Muscle layer of duodenum (tissue), 2 donors: ENCODE results near the gene ZXDC.

Experiments used
- H3K27ac ChIP-seq: one replicate; pipeline ENCODE4 v1.7.0; 2013; ENCODE audit warnings: mild to moderate bottlenecking, low read length
- H3K27me3 ChIP-seq: one replicate; pipeline ENCODE4 v1.7.0; 2013; ENCODE audit warnings: low read depth, mild to moderate bottlenecking, control low read depth, low read length
- H3K36me3 ChIP-seq, 2 donors: one replicate each; pipeline ENCODE4 v1.7.0; 2013; ENCODE audit warnings: low read length in 2 of 2, control low read depth in 1 of 2, mild to moderate bottlenecking in 1 of 2; ENCODE audit not compliant: insufficient read depth in 2 of 2, control insufficient read depth in 1 of 2
- H3K4me1 ChIP-seq, 2 donors: one replicate each; pipeline ENCODE4 v1.7.0; 2013; ENCODE audit warnings: low read length in 2 of 2, mild to moderate bottlenecking in 2 of 2, control low read depth in 1 of 2, moderate library complexity in 1 of 2; ENCODE audit not compliant: insufficient read depth in 2 of 2, control insufficient read depth in 1 of 2
- H3K4me3 ChIP-seq, 2 donors: one replicate each; pipeline ENCODE4 v1.7.0; 2013; ENCODE audit warnings: low read length in 2 of 2, low read depth in 1 of 2, mild to moderate bottlenecking in 1 of 2
- H3K9me3 ChIP-seq, 2 donors: one replicate each; pipeline ENCODE4 v1.7.0; 2013; ENCODE audit warnings: low read length in 2 of 2, control low read depth in 1 of 2, mild to moderate bottlenecking in 1 of 2; ENCODE audit not compliant: control insufficient read depth in 1 of 2
- donor health status: healthy.

The ZXDC gene, protein sequence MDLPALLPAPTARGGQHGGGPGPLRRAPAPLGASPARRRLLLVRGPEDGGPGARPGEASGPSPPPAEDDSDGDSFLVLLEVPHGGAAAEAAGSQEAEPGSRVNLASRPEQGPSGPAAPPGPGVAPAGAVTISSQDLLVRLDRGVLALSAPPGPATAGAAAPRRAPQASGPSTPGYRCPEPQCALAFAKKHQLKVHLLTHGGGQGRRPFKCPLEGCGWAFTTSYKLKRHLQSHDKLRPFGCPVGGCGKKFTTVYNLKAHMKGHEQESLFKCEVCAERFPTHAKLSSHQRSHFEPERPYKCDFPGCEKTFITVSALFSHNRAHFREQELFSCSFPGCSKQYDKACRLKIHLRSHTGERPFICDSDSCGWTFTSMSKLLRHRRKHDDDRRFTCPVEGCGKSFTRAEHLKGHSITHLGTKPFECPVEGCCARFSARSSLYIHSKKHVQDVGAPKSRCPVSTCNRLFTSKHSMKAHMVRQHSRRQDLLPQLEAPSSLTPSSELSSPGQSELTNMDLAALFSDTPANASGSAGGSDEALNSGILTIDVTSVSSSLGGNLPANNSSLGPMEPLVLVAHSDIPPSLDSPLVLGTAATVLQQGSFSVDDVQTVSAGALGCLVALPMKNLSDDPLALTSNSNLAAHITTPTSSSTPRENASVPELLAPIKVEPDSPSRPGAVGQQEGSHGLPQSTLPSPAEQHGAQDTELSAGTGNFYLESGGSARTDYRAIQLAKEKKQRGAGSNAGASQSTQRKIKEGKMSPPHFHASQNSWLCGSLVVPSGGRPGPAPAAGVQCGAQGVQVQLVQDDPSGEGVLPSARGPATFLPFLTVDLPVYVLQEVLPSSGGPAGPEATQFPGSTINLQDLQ

DNA sequence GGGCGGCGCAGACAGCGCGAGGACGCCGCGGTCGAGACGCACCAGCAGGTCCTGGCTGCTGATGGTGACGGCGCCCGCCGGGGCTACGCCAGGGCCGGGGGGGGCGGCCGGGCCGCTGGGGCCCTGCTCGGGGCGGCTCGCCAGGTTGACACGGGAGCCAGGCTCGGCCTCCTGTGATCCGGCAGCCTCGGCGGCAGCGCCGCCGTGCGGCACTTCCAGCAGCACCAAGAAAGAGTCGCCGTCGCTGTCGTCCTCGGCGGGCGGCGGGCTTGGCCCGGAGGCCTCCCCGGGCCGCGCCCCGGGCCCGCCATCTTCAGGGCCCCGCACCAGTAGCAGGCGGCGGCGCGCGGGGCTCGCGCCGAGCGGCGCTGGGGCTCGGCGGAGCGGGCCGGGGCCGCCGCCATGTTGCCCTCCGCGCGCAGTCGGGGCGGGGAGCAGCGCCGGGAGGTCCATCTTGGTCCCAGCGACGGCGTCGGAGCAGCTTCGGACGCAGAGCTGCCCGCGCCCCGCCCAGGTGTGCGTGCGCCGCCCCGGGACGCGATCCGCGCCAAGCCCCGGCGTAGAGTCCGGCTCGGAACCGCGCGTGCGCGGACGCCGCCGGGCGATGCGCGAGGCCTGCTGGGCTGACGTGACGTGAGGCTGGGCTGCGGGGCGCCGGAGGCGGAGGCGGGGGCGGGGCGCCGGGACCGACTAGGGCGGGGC, at the start of gene ZXDC:
ZXDC (minus strand) TSS at position 479 of the 702 bp plus-strand sequence; CDS start at position 453, 26 bp downstream.
- Histone ChIP-seq H3K27me3 (no peaks in the 10 kb centered on the region), H3K4me1 (peaks cover 23 to 27% of the 10 kb centered on the region in 2 donors), H3K9me3 (no peaks in the 10 kb centered on the region), H3K27ac (peak within 1 kb of the TSS; percentile 79), H3K4me3 (peak within 1 kb of the TSS; percentile 70 to 77), H3K36me3 (peaks cover 7 to 9% of the 10 kb centered on the region in 2 donors)

DNA sequence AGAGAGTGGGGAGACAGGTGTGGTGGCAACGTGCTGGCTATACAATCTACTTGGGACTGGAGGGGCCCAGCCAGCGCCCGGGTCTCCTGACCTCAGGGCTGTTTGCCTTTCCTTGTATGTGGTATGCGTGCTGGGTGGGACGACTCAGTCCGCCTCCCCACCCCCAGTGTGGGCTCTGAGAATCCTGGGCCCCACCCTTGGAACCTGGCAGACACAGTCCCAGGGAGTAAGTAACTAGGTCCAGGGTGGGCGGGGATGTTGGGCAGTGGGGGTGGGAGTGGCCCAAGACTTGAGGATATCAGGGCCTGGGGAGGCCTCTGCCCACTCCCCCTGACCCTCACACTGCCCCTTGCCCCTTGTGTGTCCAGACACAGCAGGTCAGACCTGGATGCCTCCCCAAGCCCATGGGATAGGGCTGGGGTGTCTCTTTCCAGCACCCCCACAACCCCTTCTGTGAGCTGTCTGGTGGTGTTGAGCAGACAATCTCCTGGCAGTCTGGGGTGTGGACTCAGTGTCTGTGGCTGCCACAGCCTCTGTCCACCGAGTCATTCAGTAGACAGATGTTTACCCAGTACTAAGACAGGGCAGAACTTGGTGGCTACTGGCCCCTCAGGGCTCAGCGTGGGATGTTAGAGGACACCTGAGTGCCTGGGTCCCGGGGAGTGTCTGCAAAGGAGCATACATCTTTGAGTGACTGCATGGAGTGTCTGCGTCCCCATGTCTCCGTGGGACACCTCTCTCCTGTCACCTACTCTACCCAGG, 49.6 kb upstream of the ZXDC start:
- Histone ChIP-seq H3K4me3 (peak overlapping the region; percentile 39 to 63), H3K4me1 (peaks cover 3 to 12% of the 10 kb centered on the region in 2 donors), H3K9me3 (no peaks in the 10 kb centered on the region), H3K27me3 (peaks cover 3% of the 10 kb centered on the region), H3K36me3 (no peaks in the 10 kb centered on the region), H3K27ac (no peak overlapping the region)

DNA sequence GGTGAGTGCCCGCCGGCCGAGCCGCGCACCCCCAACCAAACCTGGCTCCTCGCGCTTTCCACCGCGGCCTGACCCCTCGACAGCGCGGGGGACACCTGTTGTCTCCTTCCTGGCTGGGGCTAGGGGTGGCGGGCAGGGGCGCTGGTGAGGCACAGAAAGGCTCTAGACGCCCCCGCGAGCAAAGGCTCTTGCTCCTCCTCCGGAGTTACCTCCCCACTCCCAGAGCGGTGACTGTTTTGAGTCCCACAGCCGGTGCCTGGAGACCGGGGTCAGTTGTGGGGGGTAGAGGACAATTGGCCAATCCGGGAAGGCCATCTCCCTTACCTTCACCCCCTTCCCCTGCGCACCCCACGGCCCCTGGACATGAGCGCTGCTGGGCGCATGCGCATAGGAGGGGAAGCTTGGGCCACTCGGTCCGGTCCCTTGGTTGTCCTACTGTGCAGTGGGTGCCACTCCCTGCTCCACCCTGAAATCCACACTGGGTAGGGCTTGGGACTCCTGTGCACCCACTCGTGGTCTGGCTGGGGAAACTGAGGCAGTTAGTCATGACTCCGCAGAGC, 48.8 kb upstream of the ZXDC start:
- Histone ChIP-seq H3K36me3 (no peaks in the 10 kb centered on the region), H3K27ac (no peak overlapping the region), H3K4me1 (peaks cover 3 to 12% of the 10 kb centered on the region in 2 donors), H3K4me3 (peak overlapping the region; percentile 39 to 63), H3K9me3 (no peaks in the 10 kb centered on the region), H3K27me3 (peaks cover 3% of the 10 kb centered on the region)

DNA sequence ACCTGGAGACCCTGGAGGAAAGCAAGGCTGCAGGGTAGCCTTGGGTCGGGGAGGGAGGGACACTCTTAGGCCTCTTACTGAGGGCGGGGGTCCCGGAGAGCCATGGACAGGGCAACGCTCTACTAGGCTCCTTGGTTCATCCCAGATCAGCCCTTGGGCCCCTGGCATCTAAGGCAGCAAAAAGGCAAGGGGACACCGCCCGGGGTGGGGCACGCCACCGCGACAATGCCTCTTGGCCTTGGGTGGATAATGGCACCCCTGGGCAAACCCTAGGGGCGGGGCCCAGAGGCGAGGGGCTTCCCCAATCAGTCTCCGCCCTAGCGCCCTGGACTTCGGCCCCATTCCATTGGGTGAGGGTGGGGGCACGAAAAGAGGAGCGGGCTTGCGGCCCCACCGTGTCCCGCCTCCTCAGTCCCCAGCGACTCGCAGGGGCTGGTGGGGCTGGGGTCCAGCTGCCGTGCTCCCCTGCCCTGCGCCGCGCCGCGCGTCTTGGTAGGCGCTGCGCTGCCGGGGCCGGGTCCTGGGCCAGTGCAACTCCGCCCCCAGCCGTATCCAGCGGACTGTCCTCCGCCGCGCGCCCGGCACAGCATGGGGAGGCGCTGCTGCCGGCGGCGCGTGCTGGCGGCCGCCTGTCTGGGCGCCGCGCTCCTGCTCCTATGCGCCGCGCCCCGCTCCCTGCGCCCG, 48.2 kb upstream of the ZXDC start, which contains the start of gene CHST13:
CHST13 (plus strand) TSS at position 411 of the 684 bp plus-strand sequence; CDS start at position 589, 178 bp downstream.
- no peaks in the 10 kb centered on the region for H3K9me3 ChIP-seq
- H3K4me1 ChIP-seq: peaks cover 3 to 12% of the 10 kb centered on the region in 2 donors
- peak within 1 kb of the TSS; percentile 39 to 63 for H3K4me3 ChIP-seq
- peaks cover 3% of the 10 kb centered on the region for H3K27me3 ChIP-seq
- H3K27ac ChIP-seq: no peak within 1 kb of the TSS
- no peaks in the 10 kb centered on the region for H3K36me3 ChIP-seq

DNA sequence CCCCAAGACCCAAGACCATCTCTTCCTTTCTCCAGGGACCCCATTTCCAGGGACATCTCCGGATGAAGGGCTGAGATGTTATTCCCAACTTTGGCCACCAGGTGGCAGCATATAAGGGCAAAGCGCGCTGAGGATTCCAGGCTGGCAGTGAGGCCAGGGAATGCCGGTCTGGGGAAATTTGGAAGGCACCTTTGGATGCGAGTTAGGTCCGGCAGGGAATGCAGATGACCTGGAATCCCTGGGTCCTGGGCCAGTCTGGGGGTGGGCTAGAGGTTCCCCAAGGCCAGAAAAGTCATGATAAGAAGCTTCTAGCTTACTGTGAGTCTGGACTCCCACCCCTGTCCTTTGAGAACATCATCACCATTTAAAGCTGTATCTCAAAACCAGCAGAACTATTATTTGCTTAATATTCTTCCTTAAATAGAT, 46.7 kb upstream of the ZXDC start:
- Histone ChIP-seq H3K4me1 (peaks cover 3 to 12% of the 10 kb centered on the region in 2 donors), H3K9me3 (no peaks in the 10 kb centered on the region), H3K27ac (no peak overlapping the region), H3K36me3 (no peaks in the 10 kb centered on the region), H3K4me3 (no peak overlapping the region), H3K27me3 (peaks cover 3% of the 10 kb centered on the region)

DNA sequence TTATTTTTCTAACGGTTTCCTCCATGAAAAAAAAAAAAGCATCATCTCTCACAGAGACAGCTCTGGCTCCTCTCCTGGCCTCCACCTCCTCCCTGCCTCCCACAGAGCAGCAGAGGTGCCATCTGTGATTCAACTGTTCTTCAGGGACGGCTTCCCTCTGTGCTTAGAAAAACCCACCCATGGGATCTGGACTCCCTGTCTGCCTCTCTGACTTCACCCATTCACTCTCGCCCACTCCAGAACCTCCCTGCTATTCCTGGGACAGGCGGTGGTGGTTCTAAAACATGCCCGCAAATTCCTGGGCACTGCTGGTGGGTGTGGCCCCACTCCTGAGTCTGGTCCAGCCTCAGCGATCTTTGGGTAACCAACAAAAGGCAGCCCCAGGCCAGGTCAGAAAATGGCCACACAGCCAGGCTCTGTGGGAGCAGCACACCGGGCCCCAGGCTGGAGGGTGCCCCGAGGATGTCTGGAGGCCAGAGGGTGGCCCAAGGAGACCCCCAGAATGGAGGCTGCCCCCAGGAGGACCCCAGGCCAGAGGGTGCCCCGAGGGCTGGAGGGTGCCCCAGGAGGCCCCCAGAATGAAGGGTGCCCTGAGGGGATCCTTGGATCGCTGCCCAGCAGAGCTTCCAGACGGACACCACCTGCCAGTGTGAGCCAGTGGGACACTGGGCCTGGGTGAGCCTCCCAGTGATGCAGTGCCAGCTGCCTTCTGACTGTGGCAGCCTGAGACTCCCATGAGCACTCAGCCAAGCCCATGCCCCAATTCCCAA, 45.6 kb upstream of the ZXDC start:
- H3K27ac ChIP-seq: no peak overlapping the region
- H3K9me3 ChIP-seq: no peaks in the 10 kb centered on the region
- peaks cover 3 to 12% of the 10 kb centered on the region in 2 donors for H3K4me1 ChIP-seq

DNA sequence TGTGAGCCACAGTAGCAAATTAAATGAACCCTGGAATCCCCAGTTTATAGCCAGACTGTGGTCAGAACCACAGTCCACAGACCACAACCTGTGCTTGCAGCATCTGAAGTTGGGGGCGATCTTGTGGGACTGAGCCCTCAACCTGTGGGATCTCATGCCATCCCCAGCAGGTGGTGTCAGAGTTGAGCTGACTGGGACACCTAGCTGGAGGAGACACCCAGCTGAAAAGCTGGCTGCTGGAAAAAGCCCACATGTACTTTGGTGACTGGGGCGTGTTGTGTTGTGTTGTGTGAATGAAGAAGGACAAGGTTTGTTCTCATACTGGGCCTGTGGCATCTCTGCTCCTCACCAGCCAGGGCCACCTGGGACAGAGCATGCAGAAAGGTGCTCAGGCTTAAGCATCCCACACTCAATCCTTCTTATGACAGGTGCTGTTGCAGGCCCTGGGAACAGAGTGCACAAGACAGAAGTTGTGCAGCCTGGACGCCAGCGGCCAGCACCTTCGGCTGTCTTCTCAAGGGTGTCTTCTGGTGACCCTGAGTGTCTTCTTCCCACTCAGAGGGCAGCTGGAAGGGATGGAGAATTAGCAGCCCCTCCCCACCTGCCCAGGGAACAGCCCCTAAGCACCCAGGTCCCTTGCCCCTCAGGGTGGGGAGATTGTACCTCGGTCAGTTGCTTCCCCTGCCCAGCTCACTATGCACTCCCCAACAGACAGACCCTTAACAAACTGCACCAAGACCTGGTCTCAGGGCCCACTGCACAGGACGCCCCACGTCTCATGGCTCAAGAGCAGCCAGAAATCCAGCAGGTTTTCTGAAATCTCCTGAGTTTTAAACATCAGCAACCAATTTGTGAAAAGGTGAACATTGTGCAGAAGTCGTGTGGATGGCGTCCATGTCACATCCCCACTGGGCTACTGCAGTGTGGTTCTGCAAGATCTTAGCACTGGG, 44.1 kb upstream of the ZXDC start:
- H3K27me3 ChIP-seq: peaks cover 3% of the 10 kb centered on the region
- H3K27ac ChIP-seq: no peak overlapping the region
- no peak overlapping the region for H3K4me3 ChIP-seq
- no peaks in the 10 kb centered on the region for H3K36me3 ChIP-seq
- H3K4me1 ChIP-seq: peaks cover 3 to 12% of the 10 kb centered on the region in 2 donors
- no peaks in the 10 kb centered on the region for H3K9me3 ChIP-seq

More for the DNA sequence above, 45.6 kb upstream of the ZXDC start:
- Histone ChIP-seq H3K27me3 (peaks cover 3% of the 10 kb centered on the region), H3K36me3 (no peaks in the 10 kb centered on the region), H3K4me3 (no peak overlapping the region)

DNA sequence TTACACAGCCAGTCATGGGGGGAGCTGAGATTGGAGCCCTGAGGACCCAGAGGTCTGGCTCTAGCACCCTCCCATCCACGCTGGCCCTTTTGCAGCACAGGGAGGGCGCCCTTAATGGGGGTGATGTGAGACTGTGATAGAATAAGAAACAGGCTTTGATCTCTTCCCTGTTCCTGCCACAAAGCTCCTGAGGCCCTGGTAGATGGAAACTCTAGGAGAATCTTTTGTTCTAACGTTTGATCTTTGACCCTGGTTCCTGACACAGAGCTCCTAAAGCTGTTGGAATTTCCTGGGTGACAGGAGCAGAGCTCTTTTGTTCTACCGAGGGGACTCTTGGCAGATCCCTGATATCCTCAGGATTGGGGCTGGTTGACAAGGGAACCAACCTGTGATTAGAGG, 43.1 kb upstream of the ZXDC start:
- Histone ChIP-seq H3K36me3 (no peaks in the 10 kb centered on the region), H3K4me3 (no peak overlapping the region), H3K27ac (no peak overlapping the region)

More for the DNA sequence above, 43.1 kb upstream of the ZXDC start:
- Histone ChIP-seq H3K9me3 (no peaks in the 10 kb centered on the region), H3K27me3 (peaks cover 3% of the 10 kb centered on the region), H3K4me1 (peaks cover 0 to 2% of the 10 kb centered on the region in 2 donors)
